GM19395 (cell line): ENCODE results near the gene FAM76B.
"Not testable (repeated sequence)": the region's sequence is repeated elsewhere in the genome, so short reads cannot be mapped to it uniquely, and the experiment has no call there.

Source experiments
- ATAC-seq: cut with Tn5 transposase; IDR thresholded peaks from one replicate; pipeline ENCODE4 v1.9.1; 2021; ENCODE audit warnings: mild to moderate bottlenecking, moderate library complexity; ENCODE audit not compliant: unreplicated experiment

FAM76B gene

DNA sequence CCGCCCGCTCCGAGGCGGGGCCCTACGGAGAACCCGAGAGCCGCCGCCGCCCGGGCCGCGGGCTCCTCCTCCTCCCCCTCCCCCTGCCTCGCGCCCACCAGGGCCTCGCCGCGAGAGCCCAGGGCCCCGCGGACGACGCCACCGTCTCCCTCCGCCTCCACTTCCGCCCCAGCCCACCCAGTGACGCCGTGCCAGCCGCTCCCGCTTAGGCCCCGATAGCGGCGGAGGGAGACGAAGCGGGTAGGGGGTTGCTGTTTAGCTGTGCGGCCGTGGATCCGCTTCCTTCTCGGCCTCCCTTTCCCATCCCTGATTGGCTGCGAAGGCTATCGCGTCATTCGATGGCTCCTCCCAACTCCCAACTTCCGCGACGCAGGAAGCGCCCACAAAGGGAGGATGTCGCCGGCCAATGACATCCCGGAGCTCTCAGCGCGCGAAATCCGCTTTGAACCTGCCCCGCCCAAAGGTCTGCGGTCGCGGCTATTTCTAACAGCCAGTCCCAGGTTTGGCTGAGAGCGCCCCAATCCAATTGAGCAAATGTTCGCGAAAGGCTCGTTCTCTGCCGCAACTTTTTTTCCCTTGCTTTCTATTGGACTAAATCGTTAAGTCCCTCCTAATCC is at the start of gene FAM76B:
FAM76B (minus strand) TSS at position 277 of the 617 bp plus-strand sequence. CDS start 304 bp downstream, outside the sequence.
- peak; percentile 76 for ATAC-seq

DNA sequence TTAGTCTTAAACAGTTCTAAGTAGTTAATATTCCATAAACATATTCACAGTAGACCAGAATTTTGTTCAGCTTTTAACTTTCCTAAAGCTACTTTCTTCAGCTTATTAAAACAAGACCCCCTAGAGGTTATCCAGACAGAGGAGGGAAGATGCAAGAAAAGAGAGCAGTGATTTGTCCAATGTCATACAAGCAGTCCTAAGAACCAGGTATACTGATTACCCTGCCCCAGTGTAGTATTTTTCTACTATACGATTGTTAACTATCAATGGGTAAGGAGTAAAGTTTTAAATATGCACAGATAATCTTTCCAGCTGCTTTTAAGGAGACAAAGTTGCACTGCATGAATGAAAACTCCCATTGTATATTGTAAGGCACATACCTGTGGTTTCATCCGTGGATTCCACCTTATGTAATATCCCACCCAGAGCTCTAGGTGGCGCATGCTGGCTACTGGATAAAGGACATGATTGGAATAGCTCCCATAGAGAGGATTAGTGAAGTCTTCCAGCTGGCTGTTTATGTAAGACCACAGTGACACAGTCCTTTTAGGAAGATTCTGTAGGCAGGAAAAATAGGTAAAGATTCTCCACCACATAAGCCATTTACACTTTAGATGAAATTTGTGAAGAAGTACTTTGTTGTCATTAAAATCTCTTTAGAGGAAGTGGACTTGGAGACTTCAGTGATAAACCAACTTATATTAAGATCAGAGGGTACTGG is 46.3 kb upstream of the FAM76B start:
- ATAC-seq, result peak; percentile 96

DNA sequence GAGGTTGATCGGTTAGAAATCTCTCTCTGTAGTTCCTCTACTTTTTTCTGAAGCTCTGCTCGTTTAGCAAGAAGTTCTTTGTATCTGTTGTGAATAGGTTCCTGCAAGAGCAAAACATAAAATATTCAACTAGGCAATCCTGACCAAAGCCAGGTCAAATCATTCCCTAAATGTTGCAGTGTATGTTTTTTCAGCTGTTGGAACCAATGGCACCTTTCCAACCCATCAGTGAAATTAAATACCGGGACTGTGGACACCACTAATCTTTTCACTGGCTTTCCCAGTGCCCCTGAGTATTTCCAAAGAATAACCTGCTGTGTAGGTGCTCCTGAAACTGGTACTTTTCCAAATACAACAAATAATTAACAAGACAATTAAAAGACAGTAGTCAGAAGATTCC is 45.8 kb upstream of the FAM76B start:
- no peak for ATAC-seq

DNA sequence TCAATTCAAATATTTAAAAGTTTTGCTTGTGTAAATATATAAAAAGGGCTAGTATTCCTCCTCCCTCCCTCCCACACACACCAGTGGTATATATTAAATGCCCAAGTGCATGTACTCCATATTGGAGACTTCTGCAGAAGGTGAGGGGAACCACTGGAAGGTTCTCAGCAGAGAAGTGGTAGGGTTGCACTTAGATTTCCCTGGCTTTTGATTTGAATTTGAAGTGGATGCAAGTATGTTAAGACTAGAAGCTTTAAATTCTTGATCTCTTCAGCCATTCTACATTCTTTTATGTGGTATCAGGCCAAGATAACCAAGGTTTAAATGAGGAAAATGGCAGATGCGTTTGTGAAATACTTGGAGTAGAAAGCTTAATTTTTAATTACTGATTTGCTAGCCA is 43.8 kb upstream of the FAM76B start:
- ATAC-seq, result no peak

GRCh38 chr11:95832763-95833162 is 43.2 kb upstream of the FAM76B start:
- ATAC-seq, result no peak

- ATAC-seq, result no peak
Observed at GRCh38 chr11:95831198-95831883, 41.8 kb upstream of the FAM76B start.

GRCh38 chr11:95829580-95830259 is 40.1 kb upstream of the FAM76B start:
- no peak for ATAC-seq

DNA sequence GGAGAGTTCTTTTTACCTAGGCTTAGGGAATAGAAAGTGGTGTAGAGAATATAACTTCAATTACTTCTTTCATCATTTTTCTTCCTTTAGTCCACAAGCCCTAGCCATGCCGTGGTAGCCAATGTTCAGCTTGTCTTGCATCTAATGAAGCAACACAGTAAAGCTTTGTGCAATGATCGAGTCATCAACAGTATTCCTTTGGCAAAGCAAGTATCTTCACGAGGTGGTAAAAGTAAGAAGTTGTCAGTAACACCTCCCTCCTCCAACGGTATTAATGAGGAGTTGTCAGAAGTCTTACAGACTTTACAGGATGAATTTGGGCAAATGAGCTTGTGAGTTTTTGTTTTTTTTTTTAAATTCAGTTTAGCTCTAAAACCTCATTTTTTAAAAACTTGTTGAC is 38.1 kb upstream of the FAM76B start:
- ATAC-seq, result no peak

- ATAC-seq, result no peak
Observed at GRCh38 chr11:95821640-95822039, 32.1 kb upstream of the FAM76B start.

GRCh38 chr11:95816037-95816436 is 26.5 kb upstream of the FAM76B start:
- ATAC-seq, result no peak

DNA sequence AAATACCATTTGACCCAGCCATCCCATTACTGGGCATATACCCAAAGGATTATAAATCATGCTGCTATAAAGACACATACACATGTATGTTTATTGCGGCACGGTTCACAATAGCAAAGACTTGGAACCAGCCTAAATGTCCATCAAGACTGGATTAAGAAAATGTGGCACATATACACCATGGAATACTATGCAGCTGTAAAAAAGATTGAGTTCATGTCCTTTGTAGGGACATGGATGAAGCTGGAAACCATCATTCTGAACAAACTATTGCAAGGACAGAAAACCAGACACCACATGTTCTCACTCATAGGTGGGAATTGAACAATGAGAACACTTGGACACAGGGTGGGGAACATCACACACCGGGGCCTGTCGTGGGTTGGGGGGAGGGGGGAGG is 21.5 kb upstream of the FAM76B start:
- ATAC-seq, result not testable (repeated sequence)

DNA sequence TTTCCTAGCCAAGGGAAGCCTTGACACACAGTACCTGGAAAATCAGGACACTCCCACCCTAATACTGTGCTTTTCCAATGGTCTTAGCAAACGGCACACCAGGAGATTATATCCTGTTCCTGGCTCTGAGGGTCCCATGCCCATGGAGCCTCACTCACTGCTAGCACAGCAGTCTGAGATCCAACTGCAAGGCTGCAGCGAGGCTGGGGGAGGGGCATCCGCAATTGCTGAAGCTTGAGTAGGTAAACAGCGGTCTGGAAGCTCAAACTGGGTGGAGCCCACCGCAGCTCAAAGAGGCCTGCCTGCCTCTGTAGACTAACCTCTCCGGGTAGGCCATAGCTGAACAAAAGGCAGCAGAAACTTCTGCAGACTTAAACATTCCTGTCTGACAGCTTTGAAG is 16.9 kb upstream of the FAM76B start:
- ATAC-seq, result not testable (repeated sequence)

DNA sequence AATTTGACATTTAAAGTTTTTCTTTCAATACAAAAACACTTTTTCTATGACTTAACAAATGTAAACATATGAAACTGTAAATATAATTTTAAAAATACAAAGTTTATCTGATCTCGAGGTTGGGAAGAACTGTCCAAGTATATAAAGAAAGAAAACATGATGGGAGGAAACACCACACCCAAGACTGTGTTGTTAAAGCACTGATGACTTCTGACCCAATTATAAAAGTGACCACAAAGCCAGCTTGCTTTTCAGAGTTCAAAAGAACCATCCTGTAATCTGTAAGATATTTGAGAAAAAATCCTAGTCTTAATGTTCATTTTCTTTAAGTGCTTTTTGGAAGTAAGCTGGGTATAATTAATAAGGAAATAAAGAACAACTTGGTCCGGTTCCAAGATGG is 16.3 kb upstream of the FAM76B start:
- ATAC-seq, result no peak

- no peak for ATAC-seq
Observed at GRCh38 chr11:95803973-95804372, 14.4 kb upstream of the FAM76B start.

DNA sequence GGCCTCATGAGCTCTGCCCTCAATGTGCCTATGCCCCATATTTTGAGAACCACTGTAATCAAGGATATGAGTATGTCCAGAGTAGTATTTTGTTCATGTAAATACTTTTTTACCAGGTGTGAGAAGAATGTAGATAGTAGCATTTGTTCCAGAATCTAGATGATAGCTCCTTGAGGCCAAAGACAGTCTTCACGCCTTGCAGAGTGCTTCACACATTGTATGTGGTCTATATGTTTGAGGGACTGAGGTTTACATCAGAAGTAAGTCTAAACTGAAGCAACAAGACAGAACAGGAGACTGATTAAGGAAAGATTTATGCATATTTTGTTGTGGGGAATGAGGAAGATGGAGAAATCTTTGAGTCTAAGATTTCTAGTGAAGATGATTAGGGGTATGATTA is 13.2 kb upstream of the FAM76B start:
- ATAC-seq, result no peak

DNA sequence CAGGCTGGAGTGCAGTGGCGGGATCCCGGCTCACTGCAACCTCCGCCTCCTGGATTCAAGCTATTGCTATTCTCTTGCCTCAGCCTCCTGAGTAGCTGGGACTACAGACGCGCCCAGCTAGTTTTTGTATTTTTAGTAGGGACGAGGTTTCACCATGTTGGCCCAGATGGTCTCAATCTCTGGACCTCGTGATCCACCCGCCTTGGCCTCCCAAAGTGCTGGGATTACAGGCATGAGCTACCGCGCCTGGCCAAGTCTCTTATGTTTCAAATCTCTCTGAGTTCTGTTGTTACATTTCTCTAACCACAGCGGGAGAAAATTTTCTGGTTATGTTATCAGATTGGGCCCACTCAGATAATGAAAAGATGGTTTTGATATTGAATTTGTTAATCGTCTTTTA is 10.9 kb upstream of the FAM76B start:
- no peak for ATAC-seq

DNA sequence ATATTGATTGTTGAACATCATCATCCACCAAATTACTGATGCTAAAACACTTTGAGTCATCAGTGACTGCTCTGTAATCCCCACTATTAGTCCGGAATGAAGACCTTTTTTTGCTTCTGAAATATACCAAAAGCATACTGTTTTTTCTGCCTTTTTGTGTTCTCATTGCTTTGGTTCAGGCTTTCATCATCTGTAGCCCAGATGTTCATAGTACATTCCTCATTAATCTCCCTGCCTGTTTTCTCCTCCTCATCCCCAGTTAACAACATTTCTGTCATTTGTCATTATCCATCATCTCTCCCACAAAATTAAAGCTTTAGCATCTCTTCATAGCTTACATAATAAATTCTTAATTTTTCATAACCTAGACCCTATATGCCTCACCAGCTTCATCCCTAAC is 10.0 kb upstream of the FAM76B start:
- ATAC-seq, result no peak

DNA sequence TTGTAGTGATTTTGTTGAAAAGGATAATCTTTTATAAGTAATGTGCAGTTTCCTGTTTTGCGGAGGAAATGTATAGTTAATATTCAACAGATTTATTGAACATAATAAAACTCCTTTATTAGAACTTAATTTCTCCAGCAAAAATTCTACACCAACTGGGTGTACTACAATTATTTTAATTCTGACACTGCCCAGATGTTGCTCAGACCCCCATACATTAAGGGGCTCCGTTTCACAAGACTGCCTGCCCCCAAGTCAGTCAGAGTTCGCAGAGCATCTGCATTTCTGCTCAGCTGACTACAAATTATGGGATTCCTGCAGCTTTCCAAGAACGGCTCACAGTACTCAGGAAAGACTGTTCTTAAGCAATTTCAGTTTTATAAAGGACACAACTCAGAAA is 6.9 kb upstream of the FAM76B start:
- no peak for ATAC-seq

DNA sequence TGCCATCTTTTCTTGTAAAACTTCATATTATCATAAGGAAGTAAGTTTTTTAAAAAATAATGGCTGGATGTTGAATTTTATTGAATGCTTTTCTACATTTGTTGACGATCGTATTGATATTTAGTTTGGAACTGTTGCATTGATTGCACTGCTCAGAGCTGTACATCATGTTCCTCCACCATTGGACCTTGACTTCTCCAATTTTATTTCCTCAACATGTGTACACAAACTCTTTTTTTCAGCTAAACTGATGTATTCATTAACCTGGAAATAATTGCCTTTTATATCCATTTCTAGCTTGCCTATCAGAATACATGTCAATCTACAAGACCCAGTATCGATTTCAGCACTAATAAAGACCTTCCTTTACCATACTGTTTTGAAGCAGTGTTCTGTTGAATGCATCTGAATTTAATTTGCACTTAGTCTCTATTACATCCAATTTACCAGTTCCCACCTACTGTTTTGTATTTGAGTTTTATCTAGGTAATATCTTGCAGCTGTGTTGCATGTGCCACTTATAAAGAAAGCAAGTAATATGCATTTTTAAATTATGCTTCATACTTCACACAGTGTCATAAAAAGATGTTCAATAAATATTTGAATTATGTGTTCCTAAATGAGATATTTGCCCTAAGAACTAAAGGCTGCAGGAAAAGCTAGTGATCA is 6.2 kb upstream of the FAM76B start:
- no peak for ATAC-seq

DNA sequence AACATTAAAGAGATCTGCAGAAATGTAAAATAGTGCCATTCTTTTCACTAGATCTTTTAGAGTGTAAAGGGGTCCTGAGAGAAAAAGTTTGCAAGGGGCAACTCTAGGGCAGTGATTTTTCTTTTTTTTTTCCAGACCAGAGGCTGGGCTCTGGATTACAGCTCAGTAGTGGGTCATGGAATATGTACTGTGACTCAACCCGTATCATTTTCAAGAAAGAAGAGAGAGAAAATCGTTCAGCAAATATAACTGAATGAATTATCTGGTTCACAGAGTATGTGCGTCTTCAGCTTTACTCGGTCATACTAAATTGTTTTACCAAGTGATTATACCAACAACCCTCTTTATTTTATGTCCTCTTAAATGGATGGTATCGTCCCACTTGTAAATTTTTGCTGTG is 4.5 kb upstream of the FAM76B start:
- ATAC-seq, result no peak

DNA sequence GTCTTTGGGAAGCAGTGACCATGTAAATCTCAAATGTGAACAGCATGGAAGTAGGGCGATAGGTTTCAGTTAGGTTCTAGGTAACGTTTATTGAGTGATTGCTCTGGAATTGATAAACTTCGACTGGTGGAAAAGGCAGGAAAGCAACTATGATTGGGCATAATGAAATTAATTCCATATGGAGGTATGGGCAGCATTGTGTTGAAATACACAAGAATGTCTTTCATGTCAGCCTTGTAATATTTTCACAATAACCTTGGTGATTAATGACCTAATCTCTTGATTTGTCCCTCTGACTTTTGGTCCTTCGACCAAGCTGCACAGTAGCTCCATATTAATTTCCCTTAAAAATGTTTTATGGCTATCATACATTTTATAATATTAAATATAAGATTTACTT is 3.5 kb upstream of the FAM76B start:
- ATAC-seq, result no peak
